Dedifferentiated amniotic fluid mesenchymal stem cell (primary cell): ENCODE data around the gene TGIF1.

Source experiments
- DNase-seq: peaks from one replicate; pipeline ENCODE4 v3.0.0-alpha.2; 2016; ENCODE audit errors: extremely low spot score

Gene TGIF1

GRCh38 chr18:3482258-3482657 is 32.3 kb downstream of the TGIF1 start:
- no peak for DNase-seq

GRCh38 chr18:3485153-3486149 is 35.5 kb downstream of the TGIF1 start:
- DNase-seq: no peak

- no peak for DNase-seq
These were observed 36.5 kb downstream of the TGIF1 start for GRCh38 chr18:3486512-3486911.

- no peak for DNase-seq
These were observed 39.5 kb downstream of the TGIF1 start for GRCh38 chr18:3489462-3489861.

GRCh38 chr18:3491981-3492555 is 42.1 kb downstream of the TGIF1 start:
- no peak for DNase-seq

GRCh38 chr18:3492721-3493120 is 42.7 kb downstream of the TGIF1 start:
- DNase-seq: no peak

GRCh38 chr18:3493501-3494244 is 43.7 kb downstream of the TGIF1 start:
- no peak for DNase-seq

GRCh38 chr18:3494245-3494526 is 44.2 kb downstream of the TGIF1 start:
- DNase-seq: no peak

- DNase-seq: no peak
These were observed 44.6 kb downstream of the TGIF1 start for GRCh38 chr18:3494569-3494968.

- DNase-seq: no peak
These were observed 45.9 kb downstream of the TGIF1 start for GRCh38 chr18:3495691-3496430.

GRCh38 chr18:3498698-3499471 is 48.9 kb downstream of the TGIF1 start:
- DNase-seq: no peak

- DNase-seq: no peak
These were observed 49.5 kb downstream of the TGIF1 start for GRCh38 chr18:3499501-3499900.

GRCh38 chr18:3500016-3500415 is 50.0 kb downstream of the TGIF1 start:
- no peak for DNase-seq

- DNase-seq: no peak
These were observed 52.7 kb downstream of the TGIF1 start for GRCh38 chr18:3502650-3503049.

- no peak for DNase-seq
These were observed 54.7 kb downstream of the TGIF1 start for GRCh38 chr18:3504637-3505036.

- DNase-seq: no peak
These were observed 58.9 kb downstream of the TGIF1 start for GRCh38 chr18:3508576-3509549.
